Medulla oblongata (tissue), 1 donor: Measurements from ENCODE around the gene ENTPD7.
"Not testable (repeated sequence)": the region's sequence is repeated elsewhere in the genome, so short reads cannot be mapped to it uniquely, and the experiment has no call there.

Source experiments
- DNase-seq: peaks from one replicate; pipeline ENCODE4 v3.0.0-alpha.2; 2015; ENCODE audit errors: extremely low spot score

Gene ENTPD7

DNA sequence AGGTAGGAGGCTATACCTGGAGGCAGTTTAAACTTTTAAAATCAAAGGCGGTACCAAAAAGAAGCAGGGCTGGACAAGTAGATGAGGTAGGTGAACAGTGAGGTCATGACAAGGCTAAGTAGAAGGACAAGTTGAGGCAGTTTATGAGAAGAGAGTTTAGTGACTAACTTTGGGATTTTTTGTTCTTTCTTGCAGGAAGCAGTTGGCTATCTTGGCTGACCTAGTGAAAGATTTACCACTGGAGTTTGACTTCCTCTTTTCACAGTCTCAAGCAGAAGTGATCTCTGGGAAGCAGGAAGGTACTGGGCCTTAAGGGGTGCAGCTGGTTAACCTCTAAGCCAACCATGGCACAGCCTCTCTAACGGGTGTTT, 26.3 kb downstream of the ENTPD7 start:
- peak; percentile 58 for DNase-seq

GRCh38 chr10:99689461-99689860, 30.2 kb downstream of the ENTPD7 start:
- DNase-seq: no peak

DNA sequence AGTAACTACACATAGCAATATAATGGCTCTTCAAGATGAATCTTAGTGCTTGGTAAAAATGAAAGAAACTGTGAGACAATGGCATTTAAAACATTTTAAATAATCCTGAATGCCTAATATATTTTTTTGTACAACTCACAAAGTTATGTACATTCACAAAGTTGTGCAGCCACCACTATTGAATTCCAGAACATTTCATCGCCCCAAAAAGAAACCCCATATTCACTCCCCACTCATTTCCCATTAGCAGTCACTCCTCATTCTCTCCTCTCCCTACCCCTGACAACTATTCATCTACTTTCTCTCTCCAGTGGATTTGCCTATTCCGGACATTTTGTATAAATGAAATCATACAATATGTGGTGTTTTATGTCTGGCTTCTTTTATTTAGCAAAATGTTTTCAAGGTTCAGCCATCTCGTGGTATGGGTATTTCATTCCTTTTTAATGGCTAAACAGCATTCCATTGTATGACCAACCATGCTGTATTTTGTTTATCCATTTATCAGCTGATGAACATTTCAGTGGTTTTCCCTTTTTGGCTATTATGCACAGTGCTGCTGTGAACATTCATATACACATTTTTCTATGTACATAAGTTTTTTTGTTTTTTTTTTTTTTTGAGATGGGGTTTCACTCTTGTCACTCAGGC, 34.7 kb downstream of the ENTPD7 start:
- DNase-seq: no peak

DNA sequence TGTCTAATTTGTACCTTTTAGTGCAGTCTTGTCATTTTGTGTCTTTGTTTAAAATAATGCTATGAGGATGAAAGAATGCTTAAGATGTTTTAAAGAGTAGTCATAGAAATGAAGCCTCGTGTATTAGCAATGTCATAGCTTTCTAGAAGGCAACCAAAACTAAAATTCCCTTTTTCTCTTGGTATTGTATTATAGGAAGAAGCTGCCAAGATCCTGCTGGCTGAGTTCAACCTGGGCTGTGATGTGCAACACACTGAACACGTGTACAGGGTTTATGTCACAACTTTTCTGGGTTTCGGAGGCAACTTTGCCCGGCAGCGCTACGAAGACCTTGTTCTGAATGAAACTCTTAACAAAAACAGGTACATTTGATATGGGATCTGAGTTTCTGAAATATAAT, 36.5 kb downstream of the ENTPD7 start:
- DNase-seq: no peak

DNA sequence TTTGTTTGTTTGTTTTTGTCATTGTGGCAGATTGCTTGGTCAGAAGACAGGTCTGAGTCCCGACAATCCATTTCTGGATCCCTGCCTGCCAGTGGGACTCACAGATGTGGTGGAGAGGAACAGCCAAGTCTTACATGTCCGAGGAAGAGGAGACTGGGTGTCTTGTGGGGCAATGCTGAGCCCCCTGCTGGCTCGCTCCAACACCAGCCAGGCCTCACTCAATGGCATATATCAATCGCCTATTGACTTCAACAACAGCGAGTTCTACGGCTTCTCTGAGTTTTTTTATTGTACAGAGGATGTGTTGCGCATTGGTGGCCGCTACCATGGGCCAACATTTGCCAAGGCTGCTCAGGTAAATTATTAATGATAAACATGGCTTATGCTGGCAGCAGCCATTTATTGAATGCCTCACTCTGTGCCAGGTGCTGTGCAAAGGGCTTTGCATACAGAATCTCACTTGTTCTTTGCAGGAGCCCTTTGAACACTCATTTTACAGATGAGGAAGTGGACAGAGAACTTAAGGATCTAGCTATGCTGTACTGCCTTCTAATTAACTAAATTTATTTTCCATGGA, 39.3 kb downstream of the ENTPD7 start:
- no peak for DNase-seq

DNA sequence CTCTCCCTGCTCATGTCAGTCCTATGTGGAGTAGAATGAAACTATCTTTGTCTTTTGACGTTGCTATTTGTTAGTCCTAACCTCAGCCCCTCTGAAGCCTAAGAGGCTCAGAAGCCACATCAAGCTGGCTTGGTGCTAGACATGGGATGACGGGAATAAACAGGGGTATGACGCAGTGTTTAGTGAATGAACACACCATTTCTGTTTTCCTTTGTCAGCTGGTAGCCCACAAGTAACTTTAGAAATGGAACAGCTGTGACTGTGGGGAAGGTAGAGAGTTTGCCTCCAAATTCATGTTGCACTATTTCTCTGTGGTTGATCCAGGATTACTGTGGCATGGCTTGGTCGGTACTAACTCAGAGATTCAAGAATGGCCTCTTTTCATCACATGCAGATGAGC, 41.3 kb downstream of the ENTPD7 start:
- DNase-seq: no peak

- no peak for DNase-seq
Observed at GRCh38 chr10:99708428-99709012, 49.2 kb downstream of the ENTPD7 start.

- no peak for DNase-seq
Observed at GRCh38 chr10:99709480-99710229, 50.3 kb downstream of the ENTPD7 start.

- DNase-seq: peak; percentile 61
Observed at GRCh38 chr10:99711129-99711719, 51.9 kb downstream of the ENTPD7 start.

DNA sequence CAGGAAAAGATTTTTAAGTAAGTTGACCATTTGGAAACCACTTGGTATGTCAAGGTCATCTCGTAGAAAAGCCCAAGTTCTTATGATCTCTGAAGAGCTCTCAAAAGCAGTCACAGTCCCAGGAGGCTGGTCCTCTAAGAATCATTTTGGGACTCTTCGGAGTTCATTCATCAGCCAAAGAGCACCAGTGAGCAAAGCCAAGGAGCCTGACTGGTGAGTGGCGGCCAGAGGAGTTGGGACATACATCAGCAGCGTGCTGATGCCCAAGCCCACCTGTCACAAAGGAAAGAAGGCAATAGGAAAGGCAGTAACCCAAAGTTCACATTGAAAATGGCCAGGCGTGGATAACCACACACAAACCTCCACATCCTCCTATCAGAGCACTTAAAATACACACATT, 55.1 kb downstream of the ENTPD7 start:
- no peak for DNase-seq

GRCh38 chr10:99720387-99720786, 61.1 kb downstream of the ENTPD7 start:
- DNase-seq: no peak

GRCh38 chr10:99730026-99730425, 70.7 kb downstream of the ENTPD7 start:
- no peak for DNase-seq

DNA sequence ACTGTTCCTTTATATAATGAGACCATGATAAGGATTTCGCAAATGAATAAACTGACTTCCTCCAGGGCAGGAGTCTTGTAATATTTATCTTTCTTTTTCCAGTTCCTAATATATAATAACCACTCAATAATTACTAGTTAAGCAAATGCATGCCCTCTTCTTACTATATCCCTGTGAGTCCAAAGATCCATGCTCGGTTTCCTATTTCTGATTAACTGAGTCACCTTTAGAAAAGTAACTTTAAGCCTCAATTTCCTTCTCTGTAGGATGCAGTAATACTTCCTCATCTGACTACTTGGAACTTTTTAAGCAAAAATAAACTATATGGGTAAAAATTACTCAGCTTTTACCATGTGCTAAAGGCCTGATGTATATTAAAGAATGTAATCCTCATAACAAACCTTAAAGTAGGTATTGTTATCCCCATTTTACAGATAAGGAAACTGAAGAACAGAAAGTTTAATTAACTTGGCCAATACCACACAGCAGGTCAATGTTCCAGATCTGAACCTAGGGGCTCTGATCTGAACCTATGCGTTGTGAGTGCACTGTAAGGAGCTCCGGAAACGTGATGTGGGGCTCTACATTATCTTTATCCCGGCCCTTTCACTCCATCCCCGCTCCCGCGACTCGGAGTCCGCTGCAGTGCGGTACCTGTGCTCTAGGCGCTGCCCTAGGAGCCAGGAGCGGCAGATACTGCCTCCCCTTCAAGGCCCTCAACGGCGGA, 72.2 kb downstream of the ENTPD7 start:
- no peak for DNase-seq

- DNase-seq: peak; percentile 98
Observed at GRCh38 chr10:99732033-99732842, 72.9 kb downstream of the ENTPD7 start, which contains the start of the genes COX15 and CUTC. COX15 (minus strand) TSS chr10:99732127; CDS start chr10:99732049, 78 bp downstream. CUTC (plus strand) TSS chr10:99732234; CDS start chr10:99732349, 115 bp downstream.

DNA sequence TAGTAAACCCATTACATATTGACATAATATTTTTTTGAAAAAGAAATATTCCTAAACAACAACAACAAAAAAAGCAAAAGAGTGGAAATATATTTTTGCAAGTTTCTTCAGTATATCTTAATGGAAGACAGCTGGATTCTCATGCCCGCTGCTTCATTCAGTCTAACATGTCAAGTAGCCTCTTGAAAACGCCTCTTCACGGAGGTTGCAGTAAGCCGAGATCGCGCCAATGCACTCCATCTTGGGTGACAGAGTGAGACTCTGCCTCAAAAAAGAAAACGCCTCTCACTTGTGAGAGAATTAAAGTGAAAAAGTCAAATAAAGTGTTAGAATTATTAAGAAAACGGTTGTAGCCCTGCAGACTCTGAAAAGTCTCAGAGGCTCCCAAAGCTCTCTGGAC, 74.1 kb downstream of the ENTPD7 start:
- no peak for DNase-seq

DNA sequence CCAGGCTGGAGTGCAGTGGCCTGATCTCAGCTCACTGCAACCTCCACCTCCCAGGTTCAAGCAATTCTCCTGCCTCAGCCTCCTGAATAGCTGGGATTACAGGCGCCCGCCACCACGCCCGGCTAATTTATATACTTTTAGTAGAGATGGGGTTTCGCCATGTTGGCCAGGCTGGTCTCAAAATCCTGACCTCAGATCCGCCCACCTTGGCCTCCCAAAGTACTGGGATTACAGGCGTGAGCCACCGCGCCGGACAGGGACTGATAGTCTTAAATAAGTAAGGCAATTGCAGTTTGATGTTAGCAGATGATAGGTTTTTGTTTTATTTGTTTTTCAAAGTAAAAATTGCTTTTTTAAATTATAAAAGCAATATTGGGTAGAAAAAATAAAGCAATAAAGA, 74.8 kb downstream of the ENTPD7 start:
- DNase-seq: not testable (repeated sequence)

DNA sequence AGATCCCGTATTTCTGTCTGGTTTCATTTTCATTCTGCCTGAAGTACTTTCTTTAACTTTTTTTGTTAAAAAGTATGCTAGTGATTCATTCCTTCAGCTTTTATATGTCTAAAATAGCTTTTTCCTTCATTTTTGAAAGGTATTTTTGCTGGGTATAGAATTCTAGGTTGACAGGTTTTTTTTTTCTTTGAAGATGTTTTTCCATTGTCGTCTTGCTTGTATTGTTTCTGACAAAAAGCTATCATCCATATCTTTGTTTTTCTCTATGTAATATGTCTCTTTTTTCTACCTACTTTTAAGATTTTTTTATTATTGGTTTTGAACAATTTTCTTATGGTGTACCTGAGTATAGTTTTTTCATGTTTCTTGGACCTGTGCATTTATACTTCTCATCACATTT, 81.0 kb downstream of the ENTPD7 start:
- DNase-seq: no peak

DNA sequence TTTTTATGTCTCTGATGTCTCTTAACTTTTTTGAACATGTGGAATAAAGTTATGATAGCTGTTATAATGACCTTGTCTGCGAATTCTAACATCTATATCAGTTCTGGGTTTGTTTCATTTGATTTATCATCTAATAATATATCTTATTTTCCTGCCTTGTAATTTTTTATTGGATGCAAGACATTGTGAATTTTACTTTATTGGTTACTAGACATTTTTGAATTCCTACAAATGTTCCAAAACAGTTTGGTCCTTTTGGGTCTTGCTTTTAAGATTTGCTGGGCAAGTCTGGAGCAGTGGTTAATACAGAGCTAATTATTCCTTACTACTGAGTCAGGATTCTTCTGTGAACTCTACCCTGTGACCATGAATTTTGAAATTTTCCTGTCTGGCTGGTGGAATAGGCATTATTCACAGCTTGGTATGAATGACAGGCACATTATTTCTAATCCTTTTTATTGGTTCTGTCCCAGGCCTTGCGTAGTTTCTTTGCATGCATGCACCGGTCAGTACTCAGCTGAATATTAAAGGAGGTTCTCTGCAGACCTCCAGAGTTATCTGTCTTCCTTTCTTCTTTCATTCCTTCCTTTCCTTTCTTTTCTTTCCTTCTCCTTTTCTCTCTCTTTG, 81.7 kb downstream of the ENTPD7 start:
- no peak for DNase-seq

DNA sequence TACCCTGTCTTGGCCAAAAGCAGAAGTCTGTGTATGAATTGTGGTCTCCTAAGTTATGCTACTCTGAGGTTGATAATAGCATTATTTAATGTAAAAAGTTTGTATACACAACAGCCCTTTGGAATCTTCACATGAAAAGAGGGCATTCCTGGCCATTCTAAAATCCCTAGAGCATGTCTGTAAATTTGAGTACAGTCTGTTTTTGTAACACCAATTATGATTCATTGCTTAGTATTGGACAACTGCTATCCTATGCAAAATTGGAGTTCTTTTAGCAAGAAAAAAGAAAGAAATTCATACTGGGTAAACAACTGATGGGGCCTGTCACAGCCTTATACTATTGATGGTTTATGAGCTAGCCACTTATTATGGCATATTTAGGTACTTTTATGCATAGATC, 82.9 kb downstream of the ENTPD7 start:
- no peak for DNase-seq

GRCh38 chr10:99742701-99743100, 83.4 kb downstream of the ENTPD7 start:
- DNase-seq: no peak
